HCT116 (cell line): ENCODE measurements around the gene FFAR4. TPM values are rescaled to one million over a fixed set of nuclear protein-coding genes. Genes with fewer than 3 reads are reported as not detected.

ENCODE experiments used
- ATAC-seq: fragments of 200-7000 bp; cut with Tn5 transposase; 2 replicates; pipeline ENCODE4 v1.9.1; 2020; ENCODE audit warnings: mild to moderate bottlenecking, moderate library complexity
- BruUV-seq: library from RNA; stranded (reverse); fragments of 400-500 nt; replicated peaks from 2 replicates; lab custom pipeline; 2021; lab: Mats Ljungman, UMichigan
- CTCF ChIA-PET: fragments of 300-600 bp; sonication (Branson Sonifier 250); formaldehyde crosslinking; loops from one replicate; lab custom pipeline; 2021; ENCODE audit warnings: antibody characterized with exemption; lab: Charles Lee
- POLR2A ChIA-PET: fragments of 300-600, 350-600 bp; sonication (Branson Sonifier 250); formaldehyde crosslinking; loops from one replicate; lab custom pipeline; 2021; ENCODE audit warnings: antibody characterized with exemption; lab: Charles Lee
- RAD21 ChIA-PET, 2 experiments: fragments of 300-600 bp; sonication (Branson Sonifier 250); formaldehyde crosslinking; loops; one replicate each; lab custom pipeline; 2023; ENCODE audit warnings: low total read pairs in 2 of 2; ENCODE audit not compliant: uncharacterized antibody in 2 of 2, unreplicated experiment in 2 of 2, low non-redundant PET in 1 of 2; lab: Charles Lee
- DNase-seq: peaks from one replicate; pipeline ENCODE4 v3.0.0-alpha.2; 2010; ENCODE audit warnings: low read depth, low spot score
- H2AFZ ChIP-seq: fragments of 200-600 bp; shearing (Covaris generic), sonication (generic); 2 replicates; pipeline ENCODE4 v1.6.1; 2017; ENCODE audit warnings: low read depth, mixed run types, mixed read lengths, antibody characterized with exemption, low read length; ENCODE audit not compliant: poor library complexity, severe bottlenecking
- H3K27ac ChIP-seq: 2 replicates; pipeline ENCODE4 v1.5.1; 2012; ENCODE audit warnings: low read depth, low read length
- H3K27me3 ChIP-seq: fragments of 200-600 bp; sonication (generic); 2 replicates; pipeline ENCODE4 v1.6.1; 2016; ENCODE audit warnings: mixed run types, low read length, mixed read lengths; ENCODE audit not compliant: insufficient read depth
- H3K36me3 ChIP-seq, 2 experiments: fragments of 200-500 bp in 1 of 2; fragments of 200-600 bp in 1 of 2; sonication (Bioruptor generic) in 1 of 2; sonication (generic) in 1 of 2; 2 replicates each; pipeline versions ENCODE4 v1.5.1 to v1.6.1; 2014 to 2016; ENCODE audit warnings: low read length in 2 of 2, inconsistent platforms in 1 of 2, mixed read lengths in 1 of 2, mixed run types in 1 of 2; ENCODE audit not compliant: insufficient read depth in 2 of 2, control insufficient read depth in 1 of 2
- H3K4me1 ChIP-seq, 2 experiments: fragments of 200-600 bp in 1 of 2; sonication (generic) in 1 of 2; 2 replicates each; pipeline versions ENCODE4 v1.5.1 to v1.6.1; 2012 to 2017; ENCODE audit warnings: low read length in 2 of 2, inconsistent platforms in 1 of 2, mild to moderate bottlenecking in 1 of 2, mixed read lengths in 1 of 2, mixed run types in 1 of 2, moderate library complexity in 1 of 2; ENCODE audit not compliant: insufficient read depth in 2 of 2, control insufficient read depth in 1 of 2
- H3K4me2 ChIP-seq: fragments of 200-600 bp; sonication (generic); 2 replicates; pipeline ENCODE4 v1.6.1; 2017; ENCODE audit warnings: mixed run types, low read length, mixed read lengths
- H3K4me3 ChIP-seq, 2 experiments: fragments of 200-600 bp in 1 of 2; sonication (generic) in 1 of 2; replicated peaks in 1 of 2; 2 replicates each; pipeline ENCODE4 v1.5.1; 2011 to 2016; ENCODE audit warnings: low read length in 2 of 2, control low read depth in 1 of 2, low read depth in 1 of 2, mild to moderate bottlenecking in 1 of 2, mixed read lengths in 1 of 2, mixed run types in 1 of 2
- H3K79me2 ChIP-seq: fragments of 200-600 bp; sonication (generic); 2 replicates; pipeline ENCODE4 v1.6.1; 2017; ENCODE audit warnings: mild to moderate bottlenecking, mixed run types, low read length, moderate library complexity, mixed read lengths; ENCODE audit not compliant: insufficient read depth
- H3K9ac ChIP-seq: fragments of 200-600 bp; sonication (generic); 2 replicates; pipeline ENCODE4 v1.6.1; 2016; ENCODE audit warnings: low read length, mixed read lengths
- H3K9me2 ChIP-seq: fragments of 200-600 bp; sonication (generic), shearing (Covaris generic); 2 replicates; pipeline ENCODE4 v1.6.1; 2017; ENCODE audit warnings: mixed run types, mild to moderate bottlenecking, moderate library complexity; ENCODE audit not compliant: insufficient read depth
- H3K9me3 ChIP-seq, 2 experiments: fragments of 200-500 bp in 1 of 2; fragments of 200-600 bp in 1 of 2; sonication (Bioruptor generic) in 1 of 2; sonication (generic) in 1 of 2; 2 replicates each; pipeline ENCODE4 v1.6.1; 2014 to 2017; ENCODE audit warnings: low read length in 2 of 2, mixed read lengths in 2 of 2, inconsistent platforms in 1 of 2, low read depth in 1 of 2, mild to moderate bottlenecking in 1 of 2, mixed run types in 1 of 2, moderate library complexity in 1 of 2; ENCODE audit not compliant: control insufficient read depth in 1 of 2, insufficient read depth in 1 of 2
- H4K20me1 ChIP-seq: fragments of 200-600 bp; sonication (generic), shearing (Covaris generic); 2 replicates; pipeline ENCODE4 v1.6.1; 2017; ENCODE audit warnings: mixed run types, mild to moderate bottlenecking, moderate library complexity; ENCODE audit not compliant: insufficient read depth
- ATF3 ChIP-seq: IDR thresholded peaks from 2 replicates; pipeline ENCODE4 v1.6.1; 2012
- CEBPB ChIP-seq: IDR thresholded peaks from 2 replicates; pipeline ENCODE4 v1.6.1; 2012; ENCODE audit warnings: low read depth
- CTCF ChIP-seq, 3 experiments: fragments of 200-600 bp in 1 of 3; sonication (generic) in 1 of 3; IDR thresholded peaks in 2 of 3; conservative IDR thresholded peaks in 1 of 3; 2 replicates each; pipeline ENCODE4 v1.5.1; 2012 to 2017; ENCODE audit warnings: low read depth in 2 of 3, low read length in 2 of 3, antibody characterized with exemption in 1 of 3, borderline replicate concordance in 1 of 3, control low read depth in 1 of 3, mild to moderate bottlenecking in 1 of 3, mixed read lengths in 1 of 3, mixed run types in 1 of 3, moderate library complexity in 1 of 3; ENCODE audit not compliant: insufficient read depth in 1 of 3
- EGR1 ChIP-seq: IDR thresholded peaks from 2 replicates; pipeline ENCODE4 v1.6.1; 2012; ENCODE audit warnings: low read depth
- ELF1 ChIP-seq: IDR thresholded peaks from 2 replicates; pipeline ENCODE4 v1.6.1; 2012; ENCODE audit warnings: low read depth, borderline replicate concordance
- EZH2 ChIP-seq: fragments of 200-600 bp; sonication (generic); IDR thresholded peaks from 2 replicates; pipeline ENCODE4 v1.6.1; 2017; ENCODE audit warnings: antibody characterized with exemption, mixed run types
- EZH2phosphoT487 ChIP-seq: fragments of 200-600 bp; IDR thresholded peaks from 2 replicates; pipeline ENCODE4 v1.6.1; 2018; ENCODE audit warnings: antibody characterized with exemption, borderline replicate concordance
- FOSL1 ChIP-seq: IDR thresholded peaks from 2 replicates; pipeline ENCODE4 v1.6.1; 2012; ENCODE audit warnings: low read depth
- MAX ChIP-seq: IDR thresholded peaks from 2 replicates; pipeline ENCODE4 v1.6.1; 2012
- POLR2A ChIP-seq: IDR thresholded peaks from 2 replicates; pipeline ENCODE4 v1.7.0; 2011; ENCODE audit warnings: borderline replicate concordance; ENCODE audit not compliant: insufficient read depth, insufficient read length; ENCODE audit errors: extremely low read depth
- REST ChIP-seq: IDR thresholded peaks from 2 replicates; pipeline ENCODE4 v1.6.1; 2012; ENCODE audit warnings: low read depth
- SIN3A ChIP-seq: IDR thresholded peaks from 2 replicates; pipeline ENCODE4 v1.6.1; 2012; ENCODE audit warnings: low read depth
- SP1 ChIP-seq: IDR thresholded peaks from 2 replicates; pipeline ENCODE4 v1.6.1; 2012; ENCODE audit warnings: low read depth
- SRF ChIP-seq: IDR thresholded peaks from 2 replicates; pipeline ENCODE4 v1.6.1; 2012; ENCODE audit warnings: low read depth
- TCF7L2 ChIP-seq: IDR thresholded peaks from 2 replicates; pipeline ENCODE4 v1.7.0; 2011; ENCODE audit warnings: borderline replicate concordance, inconsistent platforms; ENCODE audit not compliant: insufficient read depth, insufficient read length; ENCODE audit errors: extremely low read depth
- ZBTB33 ChIP-seq: IDR thresholded peaks from 2 replicates; pipeline ENCODE4 v1.6.1; 2011; ENCODE audit warnings: mild to moderate bottlenecking, low read length, moderate library complexity; ENCODE audit not compliant: insufficient replicate concordance; ENCODE audit errors: extremely low read depth
- ZFX ChIP-seq: fragments of 450-650 bp; IDR thresholded peaks from 2 replicates; pipeline ENCODE4 v1.6.1; 2017
- ZNF274 ChIP-seq: fragments of 200-500 bp; sonication (Bioruptor generic); IDR thresholded peaks from 2 replicates; pipeline ENCODE4 v1.6.1; 2014; ENCODE audit warnings: mild to moderate bottlenecking, low read depth, low read length, inconsistent platforms
- intact Hi-C: fragments of 100-400 bp; cut with micrococcal nuclease; formaldehyde crosslinking; loops from 2 replicates; pipeline ENCODE4 v1.10.0; 2022
- total RNA-seq: library from RNA; stranded (reverse); gene quantifications from one replicate; pipeline ENCODE4 v1.2.1, GENCODE V29; 2021; ENCODE audit not compliant: unreplicated experiment

The FFAR4 gene
- total RNA-seq, 1 experiment from 2014 or later: not detected

GRCh38 chr10:93570383-93570782 lies 3.9 kb downstream of the FFAR4 start:
- POLR2A ChIA-PET: no interaction called here
- no peak for DNase-seq
- intact Hi-C loops: no loop called here
- Histone ChIP-seq H3K9me2 (no peaks in the 10 kb centered on the region), H3K4me1 (no peaks in the 10 kb centered on the region), H3K79me2 (no peaks in the 10 kb centered on the region), H4K20me1 (no peaks in the 10 kb centered on the region), H3K27me3 (no peaks in the 10 kb centered on the region), H3K4me3 (no peak overlapping the region), H2AFZ (no peak overlapping the region), H3K4me2 (no peak overlapping the region)
- BruUV-seq: no TSS peak
- CTCF ChIA-PET: no interaction called here
- no peak for ATAC-seq
- no peak for TF ChIP-seq ELF1
- TF ChIP-seq ZFX: no peak
- no peak for TF ChIP-seq ZNF274
- no peak for TF ChIP-seq EZH2phosphoT487
- TF ChIP-seq SRF: no peak
- no peak for TF ChIP-seq POLR2A
- TF ChIP-seq ATF3: no peak
- TF ChIP-seq CEBPB: no peak
- TF ChIP-seq MAX: no peak
- no peak for TF ChIP-seq ZBTB33
- no peak for TF ChIP-seq REST
- no peak for TF ChIP-seq EGR1
- no peak for TF ChIP-seq CTCF (IDR thresholded peaks at IDR 0.05 in 2 of 3, conservative IDR thresholded peaks at IDR 0.05 in 1 of 3; ENCODE audit: borderline replicate concordance in 1 of 3, insufficient read depth in 1 of 3, low read depth in 2 of 3, low read length in 2 of 3)
- TF ChIP-seq SP1: no peak
- no peak for TF ChIP-seq SIN3A
- no peak for TF ChIP-seq EZH2
- no peak for TF ChIP-seq FOSL1
- TF ChIP-seq TCF7L2: no peak
- TF ChIP-seq, all 23 proteins: peak for 0
- Histone ChIP-seq H3K9ac (no peak overlapping the region), H3K9me3 (no peaks in the 10 kb centered on the region), H3K36me3 (no peaks in the 10 kb centered on the region), H3K27ac (no peak overlapping the region)
- RAD21 ChIA-PET: no interaction called here
